Retinal pigment epithelial cell (primary cell): ENCODE measurements around the gene DNER.
A peak's percentile ranks its signal among the peaks of the same experiment; 100 is the strongest.

Experiments
- DNase-seq: peaks from one replicate; pipeline ENCODE4 v3.0.0-alpha.2; 2010; ENCODE audit warnings: low read depth
- H3K4me3 ChIP-seq: 2 replicates; pipeline ENCODE4 v1.5.1; 2011; ENCODE audit warnings: mild to moderate bottlenecking, low read length, control low read depth, moderate library complexity
- CTCF ChIP-seq: conservative IDR thresholded peaks from 2 replicates; pipeline ENCODE4 v1.5.1; 2011; ENCODE audit warnings: low read depth, low read length, control low read depth, inconsistent platforms

DNER gene

DNA sequence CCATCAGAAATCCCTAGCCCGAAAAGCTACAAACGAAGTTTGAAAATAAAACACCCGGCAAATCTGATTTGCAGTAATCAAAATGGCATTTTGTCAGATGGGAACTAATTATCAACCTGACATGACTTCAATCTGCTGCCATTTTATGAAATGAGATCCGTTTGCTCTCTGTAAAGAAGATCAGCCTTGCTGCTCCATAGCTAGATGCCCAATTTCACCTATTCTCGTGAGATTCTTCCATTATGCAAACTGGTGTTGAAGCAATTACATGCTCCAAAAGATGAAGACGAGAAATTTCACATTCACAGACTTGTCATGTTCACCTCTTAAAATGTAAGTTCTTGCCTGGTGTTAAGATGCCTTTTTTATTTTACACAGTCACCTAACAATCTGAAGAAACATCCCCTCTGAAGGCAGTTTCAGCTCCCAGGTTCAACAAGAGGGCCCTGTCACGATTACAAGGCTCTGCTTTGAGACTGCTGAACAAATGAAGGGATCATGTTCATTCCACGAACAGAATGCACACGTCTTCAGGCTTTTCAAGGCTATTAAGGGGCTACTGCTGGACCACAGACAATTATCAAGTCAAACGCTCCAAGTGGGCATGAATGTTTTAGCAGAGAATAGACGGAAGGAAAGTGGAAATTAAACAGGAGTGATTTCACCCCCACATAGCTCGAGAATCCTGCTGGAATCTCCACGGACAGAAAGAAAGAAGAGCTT, 270.6 kb downstream of the DNER start:
- no peak overlapping the region for H3K4me3 ChIP-seq
- TF ChIP-seq CTCF, result no peak
- no peak for DNase-seq

DNA sequence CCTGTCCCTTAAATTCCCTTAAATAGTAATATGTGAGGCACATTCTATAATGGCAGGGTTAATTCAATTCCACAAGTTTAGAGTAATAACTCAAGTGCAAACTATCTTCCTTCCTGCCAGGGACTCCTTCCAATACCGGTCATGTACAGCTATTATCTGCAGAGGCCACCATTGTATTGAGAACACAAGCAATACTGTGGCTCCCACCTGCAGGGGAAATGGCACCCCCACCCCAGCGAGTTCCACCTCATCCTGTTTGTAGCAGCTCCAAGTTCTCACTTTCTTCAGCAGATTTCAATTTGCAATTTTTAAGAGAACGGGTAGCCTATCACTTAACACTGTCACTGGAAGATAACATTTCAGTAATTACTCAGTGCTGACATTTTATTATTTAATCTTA, 271.2 kb downstream of the DNER start:
- no peak overlapping the region for H3K4me3 ChIP-seq
- no peak for TF ChIP-seq CTCF
- no peak for DNase-seq

DNA sequence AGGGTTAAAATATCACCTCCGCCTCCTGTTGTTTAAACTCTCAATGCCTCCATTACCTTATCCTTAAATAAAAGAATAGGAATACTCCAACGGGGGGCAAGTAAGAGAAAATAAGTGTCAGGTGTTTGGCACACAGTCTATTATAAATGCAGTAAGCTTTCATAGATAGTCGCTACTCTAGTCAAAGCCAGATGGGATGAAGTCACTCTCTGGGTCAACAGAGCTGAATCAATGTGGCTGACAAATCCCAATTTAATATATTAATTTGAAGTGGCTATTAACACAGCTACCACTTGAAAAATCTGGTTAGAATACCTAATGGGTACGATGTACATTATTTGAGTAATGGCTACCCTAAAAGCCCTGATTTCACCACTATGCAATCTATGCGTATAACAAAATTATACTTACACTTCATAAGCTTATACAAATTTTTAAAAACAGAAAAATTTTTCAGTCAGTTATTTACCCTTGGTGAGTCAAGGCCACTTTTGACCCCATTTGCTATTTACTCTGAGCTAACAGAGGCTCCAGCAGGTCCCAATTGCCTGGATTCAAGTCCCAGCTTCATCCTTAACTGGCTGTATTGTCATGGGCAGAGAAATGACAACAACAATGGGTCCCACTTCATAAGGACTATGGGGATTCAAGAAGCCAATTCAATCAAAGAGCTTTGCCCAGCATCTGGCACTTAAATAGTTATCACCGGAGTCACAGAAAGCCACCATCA, 275.8 kb downstream of the DNER start:
- no peak for TF ChIP-seq CTCF
- no peak overlapping the region for H3K4me3 ChIP-seq
- DNase-seq, result no peak

DNA sequence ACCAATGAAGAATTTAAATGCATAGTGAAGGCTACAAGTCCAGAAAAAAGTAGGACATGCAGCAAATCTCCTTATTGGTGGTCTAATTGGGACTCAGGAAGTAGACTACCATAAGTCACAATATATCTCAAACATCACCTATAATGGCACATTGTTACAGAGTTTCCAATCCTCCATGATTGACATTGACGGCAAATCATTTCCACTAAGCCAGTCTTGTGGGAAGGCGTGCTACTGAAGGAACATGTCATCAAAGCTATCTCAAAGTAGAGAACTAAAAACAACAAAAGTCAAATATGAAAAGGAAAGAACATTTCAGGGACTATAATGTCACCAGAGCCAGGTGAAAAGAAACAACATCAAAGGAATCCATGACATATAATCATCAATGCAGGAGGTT, 276.9 kb downstream of the DNER start:
- no peak for DNase-seq
- no peak overlapping the region for H3K4me3 ChIP-seq
- no peak for TF ChIP-seq CTCF

GRCh38 chr2:229434187-229434586, 280.2 kb downstream of the DNER start:
- DNase-seq, result no peak
- H3K4me3 ChIP-seq, result no peak overlapping the region
- TF ChIP-seq CTCF, result no peak

DNA sequence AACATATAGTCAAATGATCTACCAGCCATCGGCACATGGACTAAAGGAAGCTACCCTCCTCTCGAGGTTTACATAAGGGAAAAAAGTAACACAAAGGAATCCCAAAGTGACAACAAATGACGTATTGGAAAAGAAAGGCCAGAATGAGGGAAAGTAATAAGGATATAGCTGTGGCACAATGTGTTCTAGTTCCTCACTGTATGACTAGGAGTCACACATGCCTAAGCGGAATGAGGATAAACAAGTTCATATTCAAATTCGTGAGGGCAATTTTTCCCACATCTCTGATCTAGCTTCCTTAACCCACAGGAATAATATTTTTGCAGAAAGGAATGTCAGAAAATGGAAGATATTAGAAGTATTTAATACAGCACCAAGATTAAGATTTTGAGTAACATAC, 281.0 kb downstream of the DNER start:
- no peak for TF ChIP-seq CTCF
- no peak for DNase-seq
- no peak overlapping the region for H3K4me3 ChIP-seq

GRCh38 chr2:229431327-229431954, 282.9 kb downstream of the DNER start:
- peak; percentile 29 for DNase-seq
- TF ChIP-seq CTCF, result peak; percentile 52
- no peak overlapping the region for H3K4me3 ChIP-seq
